Caco-2 (cell line): ENCODE measurements around the gene MLEC. TPM values are rescaled to one million over a fixed set of nuclear protein-coding genes. Genes with fewer than 3 reads are reported as not detected.

Experiments
- BruUV-seq: library from RNA; stranded (reverse); fragments of 400-500 nt; replicated peaks from 2 replicates; lab custom pipeline; 2021; lab: Mats Ljungman, UMichigan
- CTCF ChIA-PET: fragments of 300-600 bp; sonication (Branson Sonifier 250); formaldehyde crosslinking; loops from one replicate; lab custom pipeline; 2022; ENCODE audit warnings: antibody characterized with exemption; lab: Charles Lee
- POLR2A ChIA-PET: fragments of 300-600 bp; sonication (Branson Sonifier 250); formaldehyde crosslinking; loops from one replicate; lab custom pipeline; 2022; ENCODE audit warnings: antibody characterized with exemption; lab: Charles Lee
- DNase-seq, 2 experiments: peaks; one replicate each; pipeline versions ENCODE4 v3.0.0 to v3.0.0-alpha.2; 2020 to 2022
- H3K27me3 ChIP-seq: replicated peaks from 2 replicates; pipeline ENCODE4 v1.6.0; 2011; ENCODE audit warnings: low read length; ENCODE audit not compliant: control insufficient read depth, insufficient read depth
- H3K36me3 ChIP-seq: 2 replicates; pipeline ENCODE4 v1.5.1; 2011; ENCODE audit warnings: low read length; ENCODE audit not compliant: control insufficient read depth, insufficient read depth
- H3K4me1 ChIP-seq: fragments of 250-450 bp; sonication (Bioruptor Pico); 2 replicates; pipeline ENCODE4 v1.5.1; 2020; ENCODE audit warnings: mild to moderate bottlenecking
- H3K4me3 ChIP-seq: 2 replicates; pipeline ENCODE4 v1.5.1; 2011; ENCODE audit warnings: low read depth, mild to moderate bottlenecking, control low read depth, low read length
- H3K9me3 ChIP-seq: fragments of 250-450 bp; sonication (Bioruptor Pico); 2 replicates; pipeline ENCODE4 v1.5.1; 2020; ENCODE audit warnings: mild to moderate bottlenecking, moderate library complexity
- H3K27ac Mint-ChIP-seq: one replicate; pipeline ENCODE4 v1.8.0; 2022; ENCODE audit warnings: mixed read lengths; ENCODE audit not compliant: unreplicated experiment
- H3K27me3 Mint-ChIP-seq: one replicate; pipeline ENCODE4 v1.8.0; 2022; ENCODE audit warnings: mixed read lengths; ENCODE audit not compliant: insufficient read depth, unreplicated experiment
- H3K36me3 Mint-ChIP-seq: one replicate; pipeline ENCODE4 v1.8.0; 2022; ENCODE audit warnings: mild to moderate bottlenecking, mixed read lengths; ENCODE audit not compliant: insufficient read depth, unreplicated experiment
- H3K4me1 Mint-ChIP-seq: one replicate; pipeline ENCODE4 v1.8.0; 2022; ENCODE audit warnings: low read depth, mixed read lengths; ENCODE audit not compliant: unreplicated experiment
- H3K4me3 Mint-ChIP-seq: one replicate; pipeline ENCODE4 v1.8.0; 2022; ENCODE audit warnings: mild to moderate bottlenecking, moderate library complexity, mixed read lengths; ENCODE audit not compliant: unreplicated experiment
- H3K9me3 Mint-ChIP-seq: one replicate; pipeline ENCODE4 v1.8.0; 2022; ENCODE audit warnings: mixed read lengths; ENCODE audit not compliant: unreplicated experiment
- intact Hi-C: fragments of 100-400 bp; cut with micrococcal nuclease; formaldehyde crosslinking; loops from one replicate; pipeline ENCODE4 v1.10.0; 2022; ENCODE audit not compliant: unreplicated experiment
- total RNA-seq: library from RNA; stranded (reverse); gene quantifications from 2 replicates; pipeline ENCODE4 v1.2.3, GENCODE V29; 2022
- TF ChIP-seq, protein P1 (sequence below), 2 experiments: fragments of 200-600 bp in 1 of 2; IDR thresholded peaks; 1 replicate in 1 of 2; 2 replicates in 1 of 2; pipeline versions ENCODE4 v1.5.1 to v1.8.0; 2011 to 2022; ENCODE audit warnings: antibody characterized with exemption in 1 of 2, control low read depth in 1 of 2, inconsistent platforms in 1 of 2, low read depth in 1 of 2, low read length in 1 of 2, mild to moderate bottlenecking in 1 of 2, moderate library complexity in 1 of 2; ENCODE audit not compliant: insufficient read depth in 1 of 2, severe bottlenecking in 1 of 2, unreplicated experiment in 1 of 2

The MLEC gene
- total RNA-seq, 1 experiment from 2014 or later: 150 TPM

DNA sequence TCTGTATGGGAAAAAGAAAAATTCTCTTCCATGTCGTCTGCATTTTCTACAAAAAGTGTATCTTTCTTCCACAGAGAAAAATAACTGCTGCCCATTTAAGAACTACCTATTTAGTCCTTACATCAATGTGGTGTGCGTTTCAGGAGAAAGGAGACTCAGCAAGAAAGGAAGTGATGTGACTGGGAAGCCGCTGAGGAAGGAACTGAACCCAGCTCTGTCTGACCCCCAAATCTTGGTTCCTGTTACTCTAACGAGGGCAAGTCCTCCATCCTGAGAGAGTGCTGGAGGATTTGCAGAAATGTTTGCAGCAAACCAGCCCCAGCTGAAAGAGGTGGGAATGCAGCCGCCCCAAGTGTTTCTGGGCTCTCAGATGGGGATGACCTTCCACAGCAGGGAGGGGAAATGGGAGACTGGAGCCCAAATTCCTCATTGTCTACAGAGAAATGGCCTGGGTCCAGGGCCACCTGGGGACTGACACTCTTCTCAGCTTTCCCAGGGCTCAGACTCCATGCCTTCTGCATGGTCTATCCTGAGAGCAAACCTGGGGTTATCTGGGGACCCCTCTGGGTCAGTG, 6.7 kb upstream of the MLEC start:
- Mint-ChIP-seq H3K27me3 (no peaks in the 10 kb centered on the region), H3K27ac (no peak overlapping the region), H3K4me1 (no peaks in the 10 kb centered on the region), H3K36me3 (no peaks in the 10 kb centered on the region), H3K4me3 (no peak overlapping the region), H3K9me3 (no peaks in the 10 kb centered on the region)
- no peaks in the 10 kb centered on the region for H3K9me3 ChIP-seq
- no peak overlapping the region for H3K4me3 ChIP-seq
- no peak for DNase-seq
- TF ChIP-seq, protein P1, sequence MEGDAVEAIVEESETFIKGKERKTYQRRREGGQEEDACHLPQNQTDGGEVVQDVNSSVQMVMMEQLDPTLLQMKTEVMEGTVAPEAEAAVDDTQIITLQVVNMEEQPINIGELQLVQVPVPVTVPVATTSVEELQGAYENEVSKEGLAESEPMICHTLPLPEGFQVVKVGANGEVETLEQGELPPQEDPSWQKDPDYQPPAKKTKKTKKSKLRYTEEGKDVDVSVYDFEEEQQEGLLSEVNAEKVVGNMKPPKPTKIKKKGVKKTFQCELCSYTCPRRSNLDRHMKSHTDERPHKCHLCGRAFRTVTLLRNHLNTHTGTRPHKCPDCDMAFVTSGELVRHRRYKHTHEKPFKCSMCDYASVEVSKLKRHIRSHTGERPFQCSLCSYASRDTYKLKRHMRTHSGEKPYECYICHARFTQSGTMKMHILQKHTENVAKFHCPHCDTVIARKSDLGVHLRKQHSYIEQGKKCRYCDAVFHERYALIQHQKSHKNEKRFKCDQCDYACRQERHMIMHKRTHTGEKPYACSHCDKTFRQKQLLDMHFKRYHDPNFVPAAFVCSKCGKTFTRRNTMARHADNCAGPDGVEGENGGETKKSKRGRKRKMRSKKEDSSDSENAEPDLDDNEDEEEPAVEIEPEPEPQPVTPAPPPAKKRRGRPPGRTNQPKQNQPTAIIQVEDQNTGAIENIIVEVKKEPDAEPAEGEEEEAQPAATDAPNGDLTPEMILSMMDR (IDR thresholded peaks at IDR 0.05; ENCODE audit: insufficient read depth in 1 of 2, low read depth in 1 of 2, low read length in 1 of 2, severe bottlenecking in 1 of 2, unreplicated experiment in 1 of 2): no peak
- POLR2A ChIA-PET: no interaction called here
- CTCF ChIA-PET: interaction anchor here (0.5 kb wide), 1 partner anchor 1451 kb away, joined by 3 read pairs; no protein-coding TSS in a partner anchor
- H3K36me3 ChIP-seq: no peaks in the 10 kb centered on the region
- H3K4me1 ChIP-seq: peaks cover 12% of the 10 kb centered on the region; the same call in 1 of the 2 replicates
- no TSS peak for BruUV-seq
- intact Hi-C loops: no loop called here
- H3K27me3 ChIP-seq: no peaks in the 10 kb centered on the region; the same call in 1 of the 2 replicates

DNA sequence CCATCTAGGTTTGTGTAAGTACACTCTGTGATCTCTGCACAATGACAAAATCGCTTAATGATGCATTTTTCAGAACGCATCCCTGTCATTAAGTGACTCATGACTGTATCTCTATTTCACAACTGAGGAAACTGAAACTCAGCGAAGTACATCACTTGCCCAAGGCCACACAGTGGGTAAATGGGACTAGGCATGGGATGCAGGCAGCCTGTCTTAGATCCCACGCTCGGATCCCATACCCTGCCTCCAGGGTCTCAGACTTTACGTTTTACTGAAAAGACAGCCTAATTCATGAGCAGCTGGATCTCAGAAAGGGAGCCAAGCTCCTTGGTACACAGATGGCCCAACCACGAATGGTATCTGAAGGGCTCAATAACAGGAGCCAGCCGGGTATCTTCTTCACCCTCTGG, 2.4 kb upstream of the MLEC start:
- Mint-ChIP-seq H3K27ac (no peak overlapping the region), H3K4me1 (peaks cover 14% of the 10 kb centered on the region), H3K27me3 (no peaks in the 10 kb centered on the region), H3K4me3 (peak overlapping the region; percentile 79), H3K9me3 (no peaks in the 10 kb centered on the region), H3K36me3 (peaks cover 9% of the 10 kb centered on the region)
- CTCF ChIA-PET: no interaction called here
- POLR2A ChIA-PET: no interaction called here
- H3K4me3 ChIP-seq: no peak overlapping the region
- no peak for DNase-seq
- no peaks in the 10 kb centered on the region for H3K9me3 ChIP-seq
- no peaks in the 10 kb centered on the region for H3K27me3 ChIP-seq
- no TSS peak for BruUV-seq
- intact Hi-C loops: no loop called here
- no peaks in the 10 kb centered on the region for H3K36me3 ChIP-seq
- TF ChIP-seq, protein P1 (IDR thresholded peaks at IDR 0.05; ENCODE audit: insufficient read depth in 1 of 2, low read depth in 1 of 2, low read length in 1 of 2, severe bottlenecking in 1 of 2, unreplicated experiment in 1 of 2): no peak
- H3K4me1 ChIP-seq: peaks cover 11% of the 10 kb centered on the region

DNA sequence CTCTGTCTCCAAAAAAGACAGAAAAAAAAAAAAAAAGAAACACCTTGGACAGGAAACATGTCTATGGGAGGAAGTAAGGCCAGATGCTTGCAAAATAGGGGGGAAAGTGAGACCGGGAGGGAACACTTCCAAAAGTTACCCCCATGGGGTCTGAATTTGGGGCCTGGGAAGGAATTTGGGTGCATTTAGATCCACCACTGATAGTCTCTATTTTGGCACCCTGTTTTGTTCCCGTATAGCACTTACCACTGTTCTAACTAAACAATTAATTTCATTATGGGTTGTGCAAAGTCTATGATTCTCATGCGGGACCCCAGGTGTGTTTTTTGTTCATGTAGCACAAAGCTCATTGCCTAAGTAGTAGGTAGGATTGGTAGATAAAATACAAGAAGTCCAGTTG, 1.4 kb upstream of the MLEC start:
- Mint-ChIP-seq H3K4me3 (peak overlapping the region; percentile 79), H3K27ac (no peak overlapping the region), H3K36me3 (peaks cover 9% of the 10 kb centered on the region), H3K9me3 (no peaks in the 10 kb centered on the region), H3K27me3 (no peaks in the 10 kb centered on the region), H3K4me1 (peaks cover 14% of the 10 kb centered on the region)
- no peak for DNase-seq
- H3K9me3 ChIP-seq: no peaks in the 10 kb centered on the region
- no peaks in the 10 kb centered on the region for H3K36me3 ChIP-seq
- intact Hi-C loops: loop anchor here (5.0 kb wide), 1 partner anchor 38 kb away; no protein-coding TSS in a partner anchor
- ChIA-PET POLR2A (no interaction called here), CTCF (no interaction called here)
- TF ChIP-seq, protein P1 (IDR thresholded peaks at IDR 0.05; ENCODE audit: insufficient read depth in 1 of 2, low read depth in 1 of 2, low read length in 1 of 2, severe bottlenecking in 1 of 2, unreplicated experiment in 1 of 2): no peak
- no peaks in the 10 kb centered on the region for H3K27me3 ChIP-seq
- no TSS peak for BruUV-seq
- H3K4me3 ChIP-seq: peak overlapping the region; percentile 90; the same call in 1 of the 2 replicates
- peaks cover 16% of the 10 kb centered on the region for H3K4me1 ChIP-seq
